GM23338 (cell line): ENCODE results near the gene CD300H. TPM values are rescaled to one million over a fixed set of nuclear protein-coding genes. Genes with fewer than 3 reads are reported as not detected.

Experiments
- ATAC-seq: fragments of 200-7000 bp; cut with Tn5 transposase; 3 replicates; pipeline ENCODE4 v1.9.1; 2020
- DNase-seq: peaks from one replicate; pipeline ENCODE4 v3.0.0-alpha.2; 2015; ENCODE audit warnings: low spot score
- H2AFZ ChIP-seq: fragments of 200-600 bp; sonication (generic); 2 replicates; pipeline ENCODE4 v1.8.0; 2016; ENCODE audit warnings: antibody characterized with exemption, mild to moderate bottlenecking, moderate library complexity
- H3F3A ChIP-seq: fragments of 200-600 bp; sonication (generic); replicated peaks from 2 replicates; pipeline ENCODE4 v1.8.0; 2017; ENCODE audit warnings: antibody characterized with exemption, mixed run types, low read depth
- H3K27ac ChIP-seq: fragments of 200-600 bp; sonication (generic); 2 replicates; pipeline ENCODE4 v1.6.1; 2016; ENCODE audit warnings: low read depth
- H3K27me3 ChIP-seq: fragments of 200-600 bp; sonication (generic); 2 replicates; pipeline ENCODE4 v1.8.0; 2016; ENCODE audit warnings: mild to moderate bottlenecking, mixed run types, moderate library complexity; ENCODE audit not compliant: insufficient read depth
- H3K36me3 ChIP-seq: fragments of 200-600 bp; sonication (generic); 2 replicates; pipeline ENCODE4 v1.8.0; 2016; ENCODE audit warnings: mild to moderate bottlenecking; ENCODE audit not compliant: insufficient read depth
- H3K4me1 ChIP-seq: fragments of 200-600 bp; sonication (generic); 2 replicates; pipeline ENCODE4 v1.8.0; 2016; ENCODE audit warnings: mild to moderate bottlenecking, moderate library complexity; ENCODE audit not compliant: insufficient read depth
- H3K4me2 ChIP-seq: fragments of 200-600 bp; sonication (generic); 2 replicates; pipeline ENCODE4 v1.7.1; 2017; ENCODE audit warnings: mixed run types
- H3K4me3 ChIP-seq: fragments of 200-600 bp; sonication (generic); 2 replicates; pipeline ENCODE4 v1.6.1; 2016; ENCODE audit warnings: mixed run types
- H3K79me2 ChIP-seq: fragments of 200-600 bp; sonication (generic); replicated peaks from 2 replicates; pipeline ENCODE4 v1.8.0; 2017; ENCODE audit warnings: mild to moderate bottlenecking; ENCODE audit not compliant: insufficient read depth
- H3K9me2 ChIP-seq: fragments of 200-600 bp; sonication (generic); 2 replicates; pipeline ENCODE4 v1.8.0; 2017; ENCODE audit not compliant: insufficient read depth
- H4K20me1 ChIP-seq: fragments of 200-600 bp; sonication (generic); replicated peaks from 2 replicates; pipeline ENCODE4 v1.8.0; 2017; ENCODE audit warnings: mild to moderate bottlenecking; ENCODE audit not compliant: insufficient read depth
- H3K27ac Mint-ChIP-seq: 2 replicates; pipeline ENCODE4 v1.8.0; 2020; ENCODE audit warnings: inconsistent platforms, mild to moderate bottlenecking, moderate library complexity, mixed read lengths
- H3K27me3 Mint-ChIP-seq: 3 replicates; pipeline ENCODE4 v1.8.0; 2022; ENCODE audit warnings: low read depth, mild to moderate bottlenecking, moderate library complexity, mixed read lengths, inconsistent platforms; ENCODE audit not compliant: insufficient read depth, poor library complexity
- H3K36me3 Mint-ChIP-seq: 3 replicates; pipeline ENCODE4 v1.8.0; 2021; ENCODE audit warnings: low read depth, mild to moderate bottlenecking, inconsistent platforms, moderate library complexity, mixed read lengths
- H3K4me1 Mint-ChIP-seq: 3 replicates; pipeline ENCODE4 v1.8.0; 2020; ENCODE audit warnings: mild to moderate bottlenecking, inconsistent platforms, mixed read lengths
- H3K4me3 Mint-ChIP-seq: 3 replicates; pipeline ENCODE4 v1.8.0; 2021; ENCODE audit warnings: moderate library complexity, mild to moderate bottlenecking, inconsistent platforms, mixed read lengths
- H3K9me3 Mint-ChIP-seq: 3 replicates; pipeline ENCODE4 v1.8.0; 2020; ENCODE audit warnings: moderate library complexity, mild to moderate bottlenecking, inconsistent platforms, mixed read lengths
- CREB1 ChIP-seq: fragments of 250-450 bp; sonication (Bioruptor Pico); IDR thresholded peaks from 2 replicates; pipeline ENCODE4 v1.5.0; 2020; ENCODE audit warnings: low read depth, mild to moderate bottlenecking, moderate library complexity
- EZH2 ChIP-seq: fragments of 200-600 bp; sonication (generic); IDR thresholded peaks from one replicate; pipeline ENCODE4 v1.8.0; 2017; ENCODE audit warnings: antibody characterized with exemption, mild to moderate bottlenecking, low read depth; ENCODE audit not compliant: unreplicated experiment
- EZH2phosphoT487 ChIP-seq: fragments of 200-600 bp; sonication (generic); IDR thresholded peaks from one replicate; pipeline ENCODE4 v1.8.1; 2018; ENCODE audit warnings: antibody characterized with exemption; ENCODE audit not compliant: unreplicated experiment
- JUNB ChIP-seq: IDR thresholded peaks from one replicate; pipeline ENCODE4 v1.6.1; 2016; ENCODE audit warnings: antibody characterized with exemption; ENCODE audit not compliant: unreplicated experiment
- REST ChIP-seq: IDR thresholded peaks from one replicate; pipeline ENCODE4 v1.6.1; 2018; ENCODE audit warnings: antibody characterized with exemption; ENCODE audit not compliant: unreplicated experiment
- STAT1 ChIP-seq: IDR thresholded peaks from one replicate; pipeline ENCODE4 v1.6.1; 2016; ENCODE audit warnings: antibody characterized with exemption; ENCODE audit not compliant: unreplicated experiment
- ZNF114 ChIP-seq: fragments of 250-450 bp; sonication (Bioruptor Pico); IDR thresholded peaks from 2 replicates; pipeline ENCODE4 v1.5.0; 2020; ENCODE audit warnings: mild to moderate bottlenecking, moderate library complexity
- ZNF331 ChIP-seq: fragments of 250-450 bp; sonication (Bioruptor Pico); IDR thresholded peaks from 2 replicates; pipeline ENCODE4 v1.5.0; 2020; ENCODE audit warnings: low read depth, mild to moderate bottlenecking, moderate library complexity
- polyA plus RNA-seq: library from polyadenylated mRNA; unstranded; fragments of >200 nt; fragmentation: Nextera tagmentation; extraction: Ambion mirVana; gene quantifications from 2 replicates; pipeline ENCODE4 v1.2.1, GENCODE V29; 2016
- total RNA-seq: library from RNA; depleted of rRNA; stranded (reverse); fragments of >200 nt; shearing (Covaris generic); gene quantifications from 2 replicates; pipeline ENCODE4 v1.2.3, GENCODE V29; 2014
- TF ChIP-seq, protein P1 (sequence below): fragments of 250-450 bp; sonication (Bioruptor Pico); IDR thresholded peaks from 2 replicates; pipeline ENCODE4 v1.5.0; 2020; ENCODE audit warnings: mild to moderate bottlenecking, moderate library complexity
- TF ChIP-seq, protein P2 (sequence below): IDR thresholded peaks from 2 replicates; pipeline ENCODE4 v1.6.1; 2016; ENCODE audit warnings: antibody characterized with exemption
- TF ChIP-seq, protein P3 (sequence below), 2 experiments: fragments of 200-600 bp in 1 of 2; sonication (generic) in 1 of 2; conservative IDR thresholded peaks; 2 replicates each; pipeline versions ENCODE4 v1.5.1 to v1.6.1; 2016 to 2017; ENCODE audit warnings: antibody characterized with exemption in 2 of 2, low read depth in 2 of 2, mild to moderate bottlenecking in 2 of 2, moderate library complexity in 1 of 2

The CD300H gene
- total and polyA plus RNA-seq, 2 experiments from 2014 or later: not detected

GRCh38 chr17:74591503-74591902 is 24.2 kb upstream of the CD300H start (continued):
- TF ChIP-seq REST: no peak

GRCh38 chr17:74585711-74586110 is 18.4 kb upstream of the CD300H start:
- no peaks in the 10 kb centered on the region for H3K36me3 ChIP-seq
- Mint-ChIP-seq H3K4me1 (peaks cover 3% of the 10 kb centered on the region; the same call in 1 of the 3 replicates), H3K27ac (no peak overlapping the region), H3K4me3 (no peak overlapping the region), H3K36me3 (no peaks in the 10 kb centered on the region), H3K9me3 (no peaks in the 10 kb centered on the region; the same call in 2 of the 3 replicates), H3K27me3 (no peaks in the 10 kb centered on the region)
- no peak overlapping the region for H3K4me2 ChIP-seq
- no peaks in the 10 kb centered on the region for H3K79me2 ChIP-seq
- DNase-seq (no peak), ATAC-seq (no peak)
- H3K4me1 ChIP-seq: no peaks in the 10 kb centered on the region
- no peaks in the 10 kb centered on the region for H3F3A ChIP-seq
- no peak overlapping the region for H3K27ac ChIP-seq
- H3K9me2 ChIP-seq: no peaks in the 10 kb centered on the region
- H4K20me1 ChIP-seq: no peaks in the 10 kb centered on the region
- H2AFZ ChIP-seq: no peak overlapping the region
- no peaks in the 10 kb centered on the region for H3K27me3 ChIP-seq
- H3K4me3 ChIP-seq: no peak overlapping the region
- TF ChIP-seq, protein P1, sequence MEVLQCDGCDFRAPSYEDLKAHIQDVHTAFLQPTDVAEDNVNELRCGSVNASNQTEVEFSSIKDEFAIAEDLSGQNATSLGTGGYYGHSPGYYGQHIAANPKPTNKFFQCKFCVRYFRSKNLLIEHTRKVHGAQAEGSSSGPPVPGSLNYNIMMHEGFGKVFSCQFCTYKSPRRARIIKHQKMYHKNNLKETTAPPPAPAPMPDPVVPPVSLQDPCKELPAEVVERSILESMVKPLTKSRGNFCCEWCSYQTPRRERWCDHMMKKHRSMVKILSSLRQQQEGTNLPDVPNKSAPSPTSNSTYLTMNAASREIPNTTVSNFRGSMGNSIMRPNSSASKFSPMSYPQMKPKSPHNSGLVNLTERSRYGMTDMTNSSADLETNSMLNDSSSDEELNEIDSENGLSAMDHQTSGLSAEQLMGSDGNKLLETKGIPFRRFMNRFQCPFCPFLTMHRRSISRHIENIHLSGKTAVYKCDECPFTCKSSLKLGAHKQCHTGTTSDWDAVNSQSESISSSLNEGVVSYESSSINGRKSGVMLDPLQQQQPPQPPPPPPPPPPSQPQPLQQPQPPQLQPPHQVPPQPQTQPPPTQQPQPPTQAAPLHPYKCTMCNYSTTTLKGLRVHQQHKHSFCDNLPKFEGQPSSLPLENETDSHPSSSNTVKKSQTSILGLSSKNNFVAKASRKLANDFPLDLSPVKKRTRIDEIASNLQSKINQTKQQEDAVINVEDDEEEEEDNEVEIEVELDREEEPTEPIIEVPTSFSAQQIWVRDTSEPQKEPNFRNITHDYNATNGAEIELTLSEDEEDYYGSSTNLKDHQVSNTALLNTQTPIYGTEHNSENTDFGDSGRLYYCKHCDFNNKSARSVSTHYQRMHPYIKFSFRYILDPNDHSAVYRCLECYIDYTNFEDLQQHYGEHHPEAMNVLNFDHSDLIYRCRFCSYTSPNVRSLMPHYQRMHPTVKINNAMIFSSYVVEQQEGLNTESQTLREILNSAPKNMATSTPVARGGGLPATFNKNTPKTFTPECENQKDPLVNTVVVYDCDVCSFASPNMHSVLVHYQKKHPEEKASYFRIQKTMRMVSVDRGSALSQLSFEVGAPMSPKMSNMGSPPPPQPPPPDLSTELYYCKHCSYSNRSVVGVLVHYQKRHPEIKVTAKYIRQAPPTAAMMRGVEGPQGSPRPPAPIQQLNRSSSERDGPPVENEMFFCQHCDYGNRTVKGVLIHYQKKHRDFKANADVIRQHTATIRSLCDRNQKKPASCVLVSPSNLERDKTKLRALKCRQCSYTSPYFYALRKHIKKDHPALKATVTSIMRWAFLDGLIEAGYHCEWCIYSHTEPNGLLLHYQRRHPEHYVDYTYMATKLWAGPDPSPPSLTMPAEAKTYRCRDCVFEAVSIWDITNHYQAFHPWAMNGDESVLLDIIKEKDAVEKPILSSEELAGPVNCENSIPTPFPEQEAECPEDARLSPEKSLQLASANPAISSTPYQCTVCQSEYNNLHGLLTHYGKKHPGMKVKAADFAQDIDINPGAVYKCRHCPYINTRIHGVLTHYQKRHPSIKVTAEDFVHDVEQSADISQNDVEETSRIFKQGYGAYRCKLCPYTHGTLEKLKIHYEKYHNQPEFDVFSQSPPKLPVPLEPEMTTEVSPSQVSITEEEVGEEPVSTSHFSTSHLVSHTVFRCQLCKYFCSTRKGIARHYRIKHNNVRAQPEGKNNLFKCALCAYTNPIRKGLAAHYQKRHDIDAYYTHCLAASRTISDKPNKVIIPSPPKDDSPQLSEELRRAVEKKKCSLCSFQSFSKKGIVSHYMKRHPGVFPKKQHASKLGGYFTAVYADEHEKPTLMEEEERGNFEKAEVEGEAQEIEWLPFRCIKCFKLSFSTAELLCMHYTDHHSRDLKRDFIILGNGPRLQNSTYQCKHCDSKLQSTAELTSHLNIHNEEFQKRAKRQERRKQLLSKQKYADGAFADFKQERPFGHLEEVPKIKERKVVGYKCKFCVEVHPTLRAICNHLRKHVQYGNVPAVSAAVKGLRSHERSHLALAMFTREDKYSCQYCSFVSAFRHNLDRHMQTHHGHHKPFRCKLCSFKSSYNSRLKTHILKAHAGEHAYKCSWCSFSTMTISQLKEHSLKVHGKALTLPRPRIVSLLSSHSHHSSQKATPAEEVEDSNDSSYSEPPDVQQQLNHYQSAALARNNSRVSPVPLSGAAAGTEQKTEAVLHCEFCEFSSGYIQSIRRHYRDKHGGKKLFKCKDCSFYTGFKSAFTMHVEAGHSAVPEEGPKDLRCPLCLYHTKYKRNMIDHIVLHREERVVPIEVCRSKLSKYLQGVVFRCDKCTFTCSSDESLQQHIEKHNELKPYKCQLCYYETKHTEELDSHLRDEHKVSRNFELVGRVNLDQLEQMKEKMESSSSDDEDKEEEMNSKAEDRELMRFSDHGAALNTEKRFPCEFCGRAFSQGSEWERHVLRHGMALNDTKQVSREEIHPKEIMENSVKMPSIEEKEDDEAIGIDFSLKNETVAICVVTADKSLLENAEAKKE (CRISPR knock-in tag): no peak
- TF ChIP-seq, protein P2, sequence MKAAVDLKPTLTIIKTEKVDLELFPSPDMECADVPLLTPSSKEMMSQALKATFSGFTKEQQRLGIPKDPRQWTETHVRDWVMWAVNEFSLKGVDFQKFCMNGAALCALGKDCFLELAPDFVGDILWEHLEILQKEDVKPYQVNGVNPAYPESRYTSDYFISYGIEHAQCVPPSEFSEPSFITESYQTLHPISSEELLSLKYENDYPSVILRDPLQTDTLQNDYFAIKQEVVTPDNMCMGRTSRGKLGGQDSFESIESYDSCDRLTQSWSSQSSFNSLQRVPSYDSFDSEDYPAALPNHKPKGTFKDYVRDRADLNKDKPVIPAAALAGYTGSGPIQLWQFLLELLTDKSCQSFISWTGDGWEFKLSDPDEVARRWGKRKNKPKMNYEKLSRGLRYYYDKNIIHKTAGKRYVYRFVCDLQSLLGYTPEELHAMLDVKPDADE: no peak
- TF ChIP-seq ZNF331 (CRISPR knock-in tag) (no peak), JUNB (no peak), ZNF114 (CRISPR knock-in tag) (no peak), EZH2phosphoT487 (no peak), STAT1 (no peak), EZH2 (no peak), CREB1 (CRISPR knock-in tag) (no peak)
- TF ChIP-seq, protein P3, sequence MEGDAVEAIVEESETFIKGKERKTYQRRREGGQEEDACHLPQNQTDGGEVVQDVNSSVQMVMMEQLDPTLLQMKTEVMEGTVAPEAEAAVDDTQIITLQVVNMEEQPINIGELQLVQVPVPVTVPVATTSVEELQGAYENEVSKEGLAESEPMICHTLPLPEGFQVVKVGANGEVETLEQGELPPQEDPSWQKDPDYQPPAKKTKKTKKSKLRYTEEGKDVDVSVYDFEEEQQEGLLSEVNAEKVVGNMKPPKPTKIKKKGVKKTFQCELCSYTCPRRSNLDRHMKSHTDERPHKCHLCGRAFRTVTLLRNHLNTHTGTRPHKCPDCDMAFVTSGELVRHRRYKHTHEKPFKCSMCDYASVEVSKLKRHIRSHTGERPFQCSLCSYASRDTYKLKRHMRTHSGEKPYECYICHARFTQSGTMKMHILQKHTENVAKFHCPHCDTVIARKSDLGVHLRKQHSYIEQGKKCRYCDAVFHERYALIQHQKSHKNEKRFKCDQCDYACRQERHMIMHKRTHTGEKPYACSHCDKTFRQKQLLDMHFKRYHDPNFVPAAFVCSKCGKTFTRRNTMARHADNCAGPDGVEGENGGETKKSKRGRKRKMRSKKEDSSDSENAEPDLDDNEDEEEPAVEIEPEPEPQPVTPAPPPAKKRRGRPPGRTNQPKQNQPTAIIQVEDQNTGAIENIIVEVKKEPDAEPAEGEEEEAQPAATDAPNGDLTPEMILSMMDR (conservative IDR thresholded peaks at IDR 0.05; ENCODE audit: low read depth in 2 of 2): no peak
